Large intestine (tissue), 3 donors: ENCODE measurements around the gene CHAT. TPM values are rescaled to one million over a fixed set of nuclear protein-coding genes. Genes with fewer than 3 reads are reported as not detected.

Experiments used
- DNase-seq, 2 donors: peaks; one replicate each; pipeline versions ENCODE4 v3.0.0 to v3.0.0-alpha.2; 2013
- H3K27ac ChIP-seq: one replicate; pipeline ENCODE4 v1.5.1; 2013; ENCODE audit warnings: low read length
- H3K27me3 ChIP-seq: 2 replicates; pipeline ENCODE4 v1.6.1; 2013; ENCODE audit warnings: low read length; ENCODE audit not compliant: control insufficient read depth, insufficient read depth
- H3K36me3 ChIP-seq: 2 replicates; pipeline ENCODE4 v1.6.1; 2013; ENCODE audit warnings: low read length; ENCODE audit not compliant: control insufficient read depth, insufficient read depth
- H3K4me1 ChIP-seq: one replicate; pipeline ENCODE4 v1.6.1; 2013; ENCODE audit warnings: low read length; ENCODE audit not compliant: control insufficient read depth, insufficient read depth
- H3K4me3 ChIP-seq: one replicate; pipeline ENCODE4 v1.5.1; 2013; ENCODE audit warnings: low read length
- H3K9me3 ChIP-seq: one replicate; pipeline ENCODE4 v1.6.1; 2013; ENCODE audit warnings: mild to moderate bottlenecking, low read depth, low read length, moderate library complexity; ENCODE audit not compliant: control insufficient read depth
- WGBS: methylation state at CpG from one replicate; pipeline ENCODE4 v1.1.5; 2013; ENCODE audit warnings: low lambda C conversion rate; ENCODE audit not compliant: insufficient coverage; 5-methylcytosine and 5-hydroxymethylcytosine counted together
- polyA plus RNA-seq: library from polyadenylated mRNA; unstranded; fragments of 120-200 nt; gene quantifications from one replicate; pipeline ENCODE4 v1.2.1, GENCODE V29; 2013

Gene CHAT
- polyA plus RNA-seq, 1 donor: 0.96 TPM

DNA sequence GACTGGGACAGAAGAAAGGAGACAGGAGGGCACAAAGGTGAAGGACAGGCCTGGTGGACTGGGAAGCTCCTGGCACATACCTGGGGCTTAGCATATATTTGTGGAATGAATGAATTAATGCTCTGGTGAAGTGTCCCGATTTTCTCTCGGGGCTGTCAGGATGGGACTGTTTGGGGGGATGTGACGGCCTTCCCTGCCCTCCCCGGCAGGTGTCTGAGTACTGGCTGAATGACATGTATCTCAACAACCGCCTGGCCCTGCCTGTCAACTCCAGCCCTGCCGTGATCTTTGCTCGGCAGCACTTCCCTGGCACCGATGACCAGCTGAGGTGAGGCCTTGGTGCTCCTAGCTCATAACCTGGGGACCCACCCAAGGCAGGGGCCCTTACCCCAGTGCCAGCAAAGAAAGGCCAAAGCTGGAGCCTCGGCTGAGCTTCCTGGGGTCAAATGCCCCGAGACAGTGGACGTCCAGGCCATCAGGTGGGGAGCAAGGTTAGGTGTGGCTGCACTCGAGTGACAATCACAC, 6.5 kb downstream of the CHAT start:
- DNase-seq: no peak
- H3K36me3 ChIP-seq: no peaks in the 10 kb centered on the region
- no CpG with 5 or more reads among the region's 12 CpGs for WGBS
- H3K4me3 ChIP-seq: no peak overlapping the region
- H3K9me3 ChIP-seq: no peaks in the 10 kb centered on the region
- peaks cover 56% of the 10 kb centered on the region for H3K27me3 ChIP-seq
- H3K4me1 ChIP-seq: no peaks in the 10 kb centered on the region
- H3K27ac ChIP-seq: no peak overlapping the region

- Histone ChIP-seq H3K27ac (no peak overlapping the region), H3K9me3 (no peaks in the 10 kb centered on the region), H3K27me3 (peaks cover 51% of the 10 kb centered on the region), H3K36me3 (no peaks in the 10 kb centered on the region), H3K4me1 (no peaks in the 10 kb centered on the region), H3K4me3 (no peak overlapping the region)
- DNase-seq: no peak
- no CpG with 5 or more reads among the region's 6 CpGs for WGBS
Measured at GRCh38 chr10:49620841-49621378, 7.1 kb downstream of the CHAT start.

GRCh38 chr10:49621561-49621960, 7.7 kb downstream of the CHAT start:
- no peaks in the 10 kb centered on the region for H3K4me1 ChIP-seq
- WGBS: no CpG with 5 or more reads among the region's 6 CpGs
- H3K9me3 ChIP-seq: no peaks in the 10 kb centered on the region
- peaks cover 44% of the 10 kb centered on the region for H3K27me3 ChIP-seq
- no peaks in the 10 kb centered on the region for H3K36me3 ChIP-seq
- no peak overlapping the region for H3K27ac ChIP-seq
- DNase-seq: no peak
- H3K4me3 ChIP-seq: no peak overlapping the region

GRCh38 chr10:49622426-49623425, 8.9 kb downstream of the CHAT start:
- WGBS: 81% methylated on average over 2 of the region's 11 CpGs
- Histone ChIP-seq H3K4me3 (no peak overlapping the region), H3K36me3 (no peaks in the 10 kb centered on the region), H3K4me1 (no peaks in the 10 kb centered on the region), H3K27me3 (peaks cover 34% of the 10 kb centered on the region), H3K9me3 (no peaks in the 10 kb centered on the region), H3K27ac (no peak overlapping the region)
- DNase-seq: no peak

DNA sequence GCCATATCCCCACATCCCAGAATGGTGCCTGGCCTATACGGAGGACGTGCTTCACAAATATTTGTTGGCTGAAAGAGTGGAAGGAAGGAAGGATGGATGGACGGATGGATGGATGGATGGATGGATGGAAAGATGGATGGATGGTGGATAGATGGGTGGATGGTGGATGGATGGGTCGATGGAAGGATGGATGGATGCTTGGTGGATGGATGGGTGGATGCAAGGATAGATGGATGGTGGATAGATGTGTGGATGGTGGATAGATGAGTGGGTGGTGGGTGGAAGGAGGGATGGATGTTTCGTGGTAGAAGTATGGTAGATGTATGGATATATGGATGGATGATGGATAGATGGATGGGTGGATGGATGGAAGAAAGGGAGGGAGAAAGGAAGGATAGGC, 10.8 kb downstream of the CHAT start:
- 94% methylated on average over 3 of the region's 5 CpGs for WGBS
- no peak overlapping the region for H3K4me3 ChIP-seq
- H3K27me3 ChIP-seq: peaks cover 15% of the 10 kb centered on the region
- DNase-seq: no peak
- H3K27ac ChIP-seq: no peak overlapping the region
- no peaks in the 10 kb centered on the region for H3K9me3 ChIP-seq
- H3K4me1 ChIP-seq: no peaks in the 10 kb centered on the region
- H3K36me3 ChIP-seq: no peaks in the 10 kb centered on the region

DNA sequence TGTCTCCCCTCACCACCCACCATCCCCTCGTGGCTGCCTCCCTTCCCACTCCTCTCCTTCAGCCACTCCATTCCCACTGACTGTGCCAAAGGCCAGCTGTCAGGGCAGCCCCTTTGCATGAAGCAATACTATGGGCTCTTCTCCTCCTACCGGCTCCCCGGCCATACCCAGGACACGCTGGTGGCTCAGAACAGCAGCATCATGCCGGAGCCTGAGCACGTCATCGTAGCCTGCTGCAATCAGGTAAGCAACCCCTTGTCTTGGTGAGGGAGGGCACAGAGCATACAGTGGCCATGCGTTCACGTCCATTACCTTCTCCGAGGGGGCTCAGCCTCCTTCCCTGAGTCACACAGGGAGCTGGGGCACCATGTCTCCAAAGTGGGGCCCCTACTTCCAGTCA, 11.6 kb downstream of the CHAT start:
- no peaks in the 10 kb centered on the region for H3K9me3 ChIP-seq
- H3K27me3 ChIP-seq: peaks cover 9% of the 10 kb centered on the region
- WGBS: no CpG with 5 or more reads among the region's 10 CpGs
- H3K27ac ChIP-seq: no peak overlapping the region
- DNase-seq: no peak
- H3K36me3 ChIP-seq: no peaks in the 10 kb centered on the region
- H3K4me3 ChIP-seq: no peak overlapping the region
- H3K4me1 ChIP-seq: no peaks in the 10 kb centered on the region

GRCh38 chr10:49627038-49627437, 13.2 kb downstream of the CHAT start:
- Histone ChIP-seq H3K27me3 (peaks cover 7% of the 10 kb centered on the region), H3K9me3 (no peaks in the 10 kb centered on the region), H3K4me3 (no peak overlapping the region), H3K27ac (no peak overlapping the region), H3K36me3 (no peaks in the 10 kb centered on the region), H3K4me1 (no peaks in the 10 kb centered on the region)
- 60% methylated on average over 1 of the region's 7 CpGs for WGBS
- DNase-seq: no peak

GRCh38 chr10:49627644-49628247, 13.9 kb downstream of the CHAT start:
- Histone ChIP-seq H3K4me3 (no peak overlapping the region), H3K9me3 (no peaks in the 10 kb centered on the region), H3K27ac (no peak overlapping the region), H3K4me1 (no peaks in the 10 kb centered on the region), H3K27me3 (peaks cover 8% of the 10 kb centered on the region), H3K36me3 (no peaks in the 10 kb centered on the region)
- no CpG with 5 or more reads among the region's 18 CpGs for WGBS
- no peak for DNase-seq

GRCh38 chr10:49628599-49628998, 14.8 kb downstream of the CHAT start:
- no peak overlapping the region for H3K27ac ChIP-seq
- H3K36me3 ChIP-seq: no peaks in the 10 kb centered on the region
- no peak overlapping the region for H3K4me3 ChIP-seq
- H3K27me3 ChIP-seq: peaks cover 8% of the 10 kb centered on the region
- WGBS: no CpG with 5 or more reads among the region's 8 CpGs
- DNase-seq: no peak
- no peaks in the 10 kb centered on the region for H3K4me1 ChIP-seq
- H3K9me3 ChIP-seq: no peaks in the 10 kb centered on the region

DNA sequence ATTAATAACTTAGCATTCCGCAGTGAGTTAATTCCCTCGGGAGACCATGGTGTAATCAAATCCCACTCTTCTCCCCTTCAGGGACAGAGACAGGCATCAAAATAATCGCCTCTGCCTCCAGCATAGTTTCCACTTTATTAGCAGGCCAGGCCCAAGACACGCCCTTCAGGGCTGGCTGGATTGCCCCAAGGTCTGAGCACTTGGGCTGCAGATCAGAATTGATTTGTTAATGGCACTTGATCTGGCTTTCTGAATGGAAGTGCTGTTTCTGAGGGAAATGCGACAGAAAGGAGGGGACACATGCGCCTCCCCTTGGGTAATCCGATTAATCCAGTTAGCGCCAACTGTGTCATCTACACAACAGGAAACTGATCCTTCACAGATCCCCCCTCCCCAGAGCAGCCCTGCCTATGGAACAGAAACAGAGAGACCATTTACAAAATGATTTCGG, 15.6 kb downstream of the CHAT start:
- H3K27me3 ChIP-seq: peaks cover 13% of the 10 kb centered on the region
- no peak for DNase-seq
- no peaks in the 10 kb centered on the region for H3K36me3 ChIP-seq
- H3K27ac ChIP-seq: no peak overlapping the region
- H3K4me3 ChIP-seq: no peak overlapping the region
- H3K4me1 ChIP-seq: peaks cover 2% of the 10 kb centered on the region
- no CpG with 5 or more reads among the region's 9 CpGs for WGBS
- no peaks in the 10 kb centered on the region for H3K9me3 ChIP-seq
